Osteoblast (primary cell): ENCODE measurements around the gene RASA3. TPM values are rescaled to one million over a fixed set of nuclear protein-coding genes. Genes with fewer than 3 reads are reported as not detected.

ENCODE experiments used
- DNase-seq: peaks from one replicate; pipeline ENCODE4 v3.0.0; 2011; ENCODE audit warnings: low spot score, mixed read lengths; ENCODE audit not compliant: insufficient read length; ENCODE audit errors: missing footprints
- H2AFZ ChIP-seq: 2 replicates; pipeline ENCODE4 v1.6.0; 2011; ENCODE audit warnings: mild to moderate bottlenecking, low read length
- H3K27ac ChIP-seq: 2 replicates; pipeline ENCODE4 v1.5.1; 2011; ENCODE audit warnings: mild to moderate bottlenecking, low read depth, low read length, moderate library complexity
- H3K27me3 ChIP-seq: 2 replicates; pipeline ENCODE4 v1.6.0; 2012; ENCODE audit warnings: mild to moderate bottlenecking, control low read depth, inconsistent platforms, low read length, moderate library complexity; ENCODE audit not compliant: insufficient read depth
- H3K36me3 ChIP-seq: 2 replicates; pipeline ENCODE4 v1.5.1; 2011; ENCODE audit warnings: mild to moderate bottlenecking, low read length, control low read depth, moderate library complexity; ENCODE audit not compliant: insufficient read depth
- H3K4me1 ChIP-seq: 2 replicates; pipeline ENCODE4 v1.5.1; 2011; ENCODE audit warnings: mild to moderate bottlenecking, low read length, control low read depth, moderate library complexity; ENCODE audit not compliant: insufficient read depth
- H3K4me2 ChIP-seq: 2 replicates; pipeline ENCODE4 v1.6.0; 2011; ENCODE audit warnings: mild to moderate bottlenecking, low read length; ENCODE audit not compliant: insufficient read depth
- H3K4me3 ChIP-seq: fragments of 200-600 bp; sonication (generic); 3 replicates; pipeline ENCODE4 v1.5.1; 2012; ENCODE audit warnings: mild to moderate bottlenecking, low read length, inconsistent platforms; ENCODE audit not compliant: insufficient read depth
- H3K79me2 ChIP-seq: 2 replicates; pipeline ENCODE4 v1.6.0; 2012; ENCODE audit warnings: mild to moderate bottlenecking, low read length, control low read depth, inconsistent platforms; ENCODE audit not compliant: insufficient read depth
- H3K9me3 ChIP-seq: 2 replicates; pipeline ENCODE4 v1.5.1; 2011; ENCODE audit warnings: low read depth, low read length, control low read depth
- H4K20me1 ChIP-seq: 2 replicates; pipeline ENCODE4 v1.6.0; 2012; ENCODE audit warnings: mild to moderate bottlenecking, low read length, control low read depth; ENCODE audit not compliant: insufficient read depth
- CTCF ChIP-seq: IDR thresholded peaks from 2 replicates; pipeline ENCODE4 v1.5.1; 2011; ENCODE audit warnings: mild to moderate bottlenecking, low read depth, low read length, moderate library complexity; ENCODE audit errors: extremely low read depth
- total RNA-seq: library from RNA; depleted of rRNA; stranded (reverse); fragments of >200 nt; gene quantifications from 2 replicates; pipeline ENCODE4 v1.2.3, GENCODE V29; 2012

The RASA3 gene
- total RNA-seq, 1 donor, result 41.3 TPM

GRCh38 chr13:114016321-114017027 is 115.9 kb downstream of the RASA3 start:
- H3K27me3 ChIP-seq, result no peaks in the 10 kb centered on the region
- no peaks in the 10 kb centered on the region for H3K9me3 ChIP-seq
- H3K4me1 ChIP-seq, result no peaks in the 10 kb centered on the region
- H3K36me3 ChIP-seq, result peaks cover 85% of the 10 kb centered on the region
- H3K4me2 ChIP-seq, result no peak overlapping the region
- H3K4me3 ChIP-seq, result no peak overlapping the region
- no peak for DNase-seq
- peaks cover 11% of the 10 kb centered on the region for H4K20me1 ChIP-seq
- H3K79me2 ChIP-seq, result peaks cover 10% of the 10 kb centered on the region
- H2AFZ ChIP-seq, result no peak overlapping the region
- TF ChIP-seq CTCF, result no peak
- no peak overlapping the region for H3K27ac ChIP-seq

- H3K36me3 ChIP-seq, result peaks cover 87% of the 10 kb centered on the region
- TF ChIP-seq CTCF, result no peak
Observed at GRCh38 chr13:114015969-114016295, 116.5 kb downstream of the RASA3 start.

GRCh38 chr13:114015111-114015968 is 117.1 kb downstream of the RASA3 start:
- no peak for DNase-seq
- peaks cover 85% of the 10 kb centered on the region for H3K36me3 ChIP-seq
- H3K4me2 ChIP-seq, result no peak overlapping the region
- H3K9me3 ChIP-seq, result no peaks in the 10 kb centered on the region
- no peak overlapping the region for H2AFZ ChIP-seq
- no peak overlapping the region for H3K27ac ChIP-seq
- no peaks in the 10 kb centered on the region for H3K4me1 ChIP-seq
- H3K27me3 ChIP-seq, result no peaks in the 10 kb centered on the region
- H3K4me3 ChIP-seq, result no peak overlapping the region
- peaks cover 10% of the 10 kb centered on the region for H3K79me2 ChIP-seq
- H4K20me1 ChIP-seq, result peaks cover 11% of the 10 kb centered on the region
- no peak for TF ChIP-seq CTCF

More at GRCh38 chr13:114015969-114016295, 116.5 kb downstream of the RASA3 start:
- Histone ChIP-seq H2AFZ (no peak overlapping the region), H3K27ac (no peak overlapping the region), H3K4me1 (no peaks in the 10 kb centered on the region), H3K4me3 (no peak overlapping the region), H3K4me2 (no peak overlapping the region), H3K9me3 (no peaks in the 10 kb centered on the region), H3K27me3 (no peaks in the 10 kb centered on the region), H3K79me2 (peaks cover 10% of the 10 kb centered on the region), H4K20me1 (peaks cover 11% of the 10 kb centered on the region)
- no peak for DNase-seq

GRCh38 chr13:114013952-114014629 is 118.3 kb downstream of the RASA3 start:
- H3K4me3 ChIP-seq, result no peak overlapping the region
- peaks cover 88% of the 10 kb centered on the region for H3K36me3 ChIP-seq
- H3K79me2 ChIP-seq, result peaks cover 8% of the 10 kb centered on the region
- H4K20me1 ChIP-seq, result peaks cover 7% of the 10 kb centered on the region
- no peak for TF ChIP-seq CTCF
- no peak overlapping the region for H3K4me2 ChIP-seq
- no peaks in the 10 kb centered on the region for H3K4me1 ChIP-seq
- H3K27ac ChIP-seq, result no peak overlapping the region
- no peaks in the 10 kb centered on the region for H3K27me3 ChIP-seq
- no peaks in the 10 kb centered on the region for H3K9me3 ChIP-seq
- DNase-seq, result no peak
- no peak overlapping the region for H2AFZ ChIP-seq
